ENCODE data around the gene NCOA1.

DNA sequence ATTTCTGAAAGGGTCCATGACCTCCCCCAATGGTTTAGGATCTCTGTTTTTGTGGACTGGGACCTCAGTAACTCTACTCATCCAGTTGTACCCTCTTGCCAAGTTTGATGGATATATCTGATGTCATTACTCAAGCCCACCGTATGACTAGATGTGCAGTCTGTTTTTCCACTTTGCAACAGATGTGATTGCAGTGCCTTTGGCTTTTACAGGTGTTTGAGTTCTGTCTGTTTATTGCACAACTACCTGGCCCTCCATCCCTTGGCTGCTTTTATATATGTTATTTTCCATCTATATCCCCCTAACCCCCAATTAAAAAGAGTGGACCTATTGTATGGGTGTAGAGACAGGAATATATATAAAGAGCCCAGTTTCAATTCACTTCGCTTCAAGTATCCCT, 10.8 kb downstream of the NCOA1 start:
- no peak for TF ChIP-seq POLR2A (IDR thresholded peaks at IDR 0.05)
- TF ChIP-seq, protein P1, sequence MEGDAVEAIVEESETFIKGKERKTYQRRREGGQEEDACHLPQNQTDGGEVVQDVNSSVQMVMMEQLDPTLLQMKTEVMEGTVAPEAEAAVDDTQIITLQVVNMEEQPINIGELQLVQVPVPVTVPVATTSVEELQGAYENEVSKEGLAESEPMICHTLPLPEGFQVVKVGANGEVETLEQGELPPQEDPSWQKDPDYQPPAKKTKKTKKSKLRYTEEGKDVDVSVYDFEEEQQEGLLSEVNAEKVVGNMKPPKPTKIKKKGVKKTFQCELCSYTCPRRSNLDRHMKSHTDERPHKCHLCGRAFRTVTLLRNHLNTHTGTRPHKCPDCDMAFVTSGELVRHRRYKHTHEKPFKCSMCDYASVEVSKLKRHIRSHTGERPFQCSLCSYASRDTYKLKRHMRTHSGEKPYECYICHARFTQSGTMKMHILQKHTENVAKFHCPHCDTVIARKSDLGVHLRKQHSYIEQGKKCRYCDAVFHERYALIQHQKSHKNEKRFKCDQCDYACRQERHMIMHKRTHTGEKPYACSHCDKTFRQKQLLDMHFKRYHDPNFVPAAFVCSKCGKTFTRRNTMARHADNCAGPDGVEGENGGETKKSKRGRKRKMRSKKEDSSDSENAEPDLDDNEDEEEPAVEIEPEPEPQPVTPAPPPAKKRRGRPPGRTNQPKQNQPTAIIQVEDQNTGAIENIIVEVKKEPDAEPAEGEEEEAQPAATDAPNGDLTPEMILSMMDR (IDR thresholded peaks at IDR 0.05), result no peak

All from testis (tissue), 2 donors.